Fibroblast of lung (primary cell): Measurements from ENCODE around the gene SNX6. TPM values are rescaled to one million over a fixed set of nuclear protein-coding genes. Genes with fewer than 3 reads are reported as not detected.

Source experiments
- DNase-seq, 2 donors: peaks; one replicate each; pipeline versions ENCODE4 v3.0.0 to v3.0.0-alpha.2; 2010; ENCODE audit warnings: low read depth in 2 of 2
- H2AFZ ChIP-seq: 2 replicates; pipeline ENCODE4 v1.5.1; 2012; ENCODE audit warnings: low read length, control low read depth, inconsistent platforms
- H3K27ac ChIP-seq: 2 replicates; pipeline ENCODE4 v1.5.1; 2011; ENCODE audit warnings: low read length, control low read depth; ENCODE audit not compliant: insufficient read depth
- H3K27me3 ChIP-seq: 2 replicates; pipeline ENCODE4 v1.5.1; 2011; ENCODE audit warnings: mild to moderate bottlenecking, low read length; ENCODE audit not compliant: control insufficient read depth, insufficient read depth
- H3K36me3 ChIP-seq: 2 replicates; pipeline ENCODE4 v1.5.1; 2011; ENCODE audit warnings: low read length; ENCODE audit not compliant: control insufficient read depth, insufficient read depth
- H3K4me1 ChIP-seq: 2 replicates; pipeline ENCODE4 v1.5.1; 2011; ENCODE audit warnings: low read length; ENCODE audit not compliant: control insufficient read depth, insufficient read depth; ENCODE audit errors: extremely low read depth
- H3K4me2 ChIP-seq: 2 replicates; pipeline ENCODE4 v1.5.1; 2011; ENCODE audit warnings: low read length, control low read depth; ENCODE audit not compliant: insufficient read depth; ENCODE audit errors: extremely low read depth
- H3K4me3 ChIP-seq, 4 experiments: fragments of 200-600 bp in 1 of 4; sonication (generic) in 1 of 4; replicated peaks in 1 of 4; 2 replicates each; pipeline ENCODE4 v1.5.1; 2011 to 2016; ENCODE audit warnings: low read length in 4 of 4, low read depth in 3 of 4, mild to moderate bottlenecking in 3 of 4, control low read depth in 2 of 4, inconsistent platforms in 1 of 4, mixed read lengths in 1 of 4; ENCODE audit not compliant: insufficient read depth in 1 of 4; ENCODE audit errors: control extremely low read depth in 1 of 4
- H3K79me2 ChIP-seq: 2 replicates; pipeline ENCODE4 v1.5.1; 2012; ENCODE audit warnings: mild to moderate bottlenecking, low read length, inconsistent platforms; ENCODE audit not compliant: control insufficient read depth, insufficient read depth
- H3K9ac ChIP-seq: 2 replicates; pipeline ENCODE4 v1.5.1; 2011; ENCODE audit warnings: mild to moderate bottlenecking, low read length, control low read depth; ENCODE audit not compliant: insufficient read depth
- H3K9me3 ChIP-seq: 2 replicates; pipeline ENCODE4 v1.5.1; 2012; ENCODE audit warnings: low read depth, low read length; ENCODE audit not compliant: control insufficient read depth, insufficient read depth
- H4K20me1 ChIP-seq: 2 replicates; pipeline ENCODE4 v1.5.1; 2011; ENCODE audit warnings: low read length; ENCODE audit not compliant: control insufficient read depth, insufficient read depth; ENCODE audit errors: extremely low read depth
- CTCF ChIP-seq, 2 donors: IDR thresholded peaks in 1 of 2; conservative IDR thresholded peaks in 1 of 2; 1 replicate in 1 of 2; 2 replicates in 1 of 2; pipeline ENCODE4 v1.5.1; 2011 to 2012; ENCODE audit warnings: low read length in 2 of 2, control low read depth in 1 of 2, inconsistent platforms in 1 of 2, low read depth in 1 of 2, mild to moderate bottlenecking in 1 of 2
- EZH2 ChIP-seq: IDR thresholded peaks from 2 replicates; pipeline ENCODE4 v1.5.1; 2012; ENCODE audit warnings: low read length, control low read depth, mild to moderate bottlenecking; ENCODE audit errors: missing control alignments
- polyA plus RNA-seq, 2 donors: library from polyadenylated mRNA; depleted of rRNA in 1 of 2; stranded (reverse) in 1 of 2; unstranded in 1 of 2; fragments of >200 nt; gene quantifications; 2 replicates each; pipeline ENCODE4 v1.2.1, GENCODE V29; 2011 to 2012; ENCODE audit warnings: missing spikeins in 1 of 2
- total RNA-seq: library from RNA; depleted of rRNA; stranded (reverse); fragments of >200 nt; gene quantifications from 2 replicates; pipeline ENCODE4 v1.2.1, GENCODE V29; 2014

Gene SNX6
- total and polyA plus RNA-seq, 2 donors (not counting 1 experiment from before 2014, with no cell fraction given): 131 to 232 TPM

GRCh38 chr14:34646570-34647255, 16.8 kb upstream of the SNX6 start:
- H3K79me2 ChIP-seq: no peaks in the 10 kb centered on the region
- TF ChIP-seq EZH2: no peak
- TF ChIP-seq CTCF (conservative IDR thresholded peaks at IDR 0.05 in 1 of 2, IDR thresholded peaks at IDR 0.05 in 1 of 2; ENCODE audit: low read depth in 1 of 2, low read length in 2 of 2): no peak
- H4K20me1 ChIP-seq: no peaks in the 10 kb centered on the region
- H3K27ac ChIP-seq: no peak overlapping the region
- no peaks in the 10 kb centered on the region for H3K9me3 ChIP-seq
- H3K4me1 ChIP-seq: peaks cover 13% of the 10 kb centered on the region
- no peaks in the 10 kb centered on the region for H3K27me3 ChIP-seq
- no peak overlapping the region for H3K4me3 ChIP-seq
- H3K9ac ChIP-seq: no peak overlapping the region
- H3K36me3 ChIP-seq: no peaks in the 10 kb centered on the region
- H2AFZ ChIP-seq: no peak overlapping the region
- no peak overlapping the region for H3K4me2 ChIP-seq
- DNase-seq: no peak

GRCh38 chr14:34643361-34643760, 13.4 kb upstream of the SNX6 start:
- Histone ChIP-seq H3K9me3 (no peaks in the 10 kb centered on the region), H3K9ac (no peak overlapping the region), H4K20me1 (no peaks in the 10 kb centered on the region), H3K36me3 (no peaks in the 10 kb centered on the region), H3K4me2 (no peak overlapping the region), H3K27me3 (no peaks in the 10 kb centered on the region), H3K4me1 (no peaks in the 10 kb centered on the region), H3K27ac (no peak overlapping the region), H3K4me3 (no peak overlapping the region), H2AFZ (no peak overlapping the region), H3K79me2 (no peaks in the 10 kb centered on the region)
- DNase-seq: no peak
- no peak for TF ChIP-seq CTCF (conservative IDR thresholded peaks at IDR 0.05 in 1 of 2, IDR thresholded peaks at IDR 0.05 in 1 of 2; ENCODE audit: low read depth in 1 of 2, low read length in 2 of 2)
- TF ChIP-seq EZH2: no peak

DNA sequence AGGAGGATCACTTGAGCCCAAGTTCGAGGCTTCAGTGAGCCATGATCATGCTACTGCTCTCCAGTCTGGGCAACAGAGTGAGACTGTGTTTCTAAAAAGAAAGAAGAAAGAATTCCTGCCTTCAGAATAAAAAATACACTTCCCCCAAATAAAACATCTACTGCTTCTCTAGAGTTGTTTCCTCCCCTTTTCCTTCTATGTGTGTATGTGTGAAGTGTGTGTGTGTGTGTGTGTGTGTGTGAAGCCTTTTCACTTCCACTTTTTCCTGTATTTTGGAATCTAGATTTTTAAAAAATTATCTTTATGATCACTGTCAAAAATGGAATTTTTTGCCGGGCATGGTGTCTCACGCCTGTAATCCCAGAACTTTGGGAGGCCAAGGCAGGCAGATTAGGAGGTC, 12.6 kb upstream of the SNX6 start:
- Histone ChIP-seq H4K20me1 (no peaks in the 10 kb centered on the region), H3K79me2 (no peaks in the 10 kb centered on the region), H3K27ac (no peak overlapping the region), H3K4me2 (no peak overlapping the region), H2AFZ (no peak overlapping the region), H3K9ac (no peak overlapping the region), H3K4me1 (no peaks in the 10 kb centered on the region), H3K4me3 (no peak overlapping the region), H3K36me3 (no peaks in the 10 kb centered on the region), H3K27me3 (no peaks in the 10 kb centered on the region), H3K9me3 (no peaks in the 10 kb centered on the region)
- no peak for DNase-seq
- TF ChIP-seq EZH2 (no peak), CTCF (conservative IDR thresholded peaks at IDR 0.05 in 1 of 2, IDR thresholded peaks at IDR 0.05 in 1 of 2; ENCODE audit: low read depth in 1 of 2, low read length in 2 of 2) (no peak)
